ENCODE results near the gene RIT2. TPM values are rescaled to one million over a fixed set of nuclear protein-coding genes. Genes with fewer than 3 reads are reported as not detected.

RIT2 gene
- polyA plus RNA-seq (2012; ENCODE audit: low read depth, missing spikeins), result not detected

GRCh38 chr18:43115076-43115921, at the start of gene RIT2:
Gene RIT2, minus strand, starts transcription at chr18:43115685.
- FAIRE-seq (no peak), DNase-seq (ENCODE audit: insufficient read length, low spot score) (no peak)
- TF ChIP-seq POLR2A (IDR thresholded peaks at IDR 0.05; ENCODE audit: low read depth, low read length) (no peak), SPI1 (IDR thresholded peaks at IDR 0.05; ENCODE audit: low read depth, low read length) (no peak), PAX5 (IDR thresholded peaks at IDR 0.05; ENCODE audit: insufficient read depth, low read length, severe bottlenecking) (no peak), TAF1 (IDR thresholded peaks at IDR 0.05; ENCODE audit: low read depth, low read length) (no peak), POLR2AphosphoS5 (IDR thresholded peaks at IDR 0.05; ENCODE audit: low read depth, low read length) (no peak), POU2F2 (IDR thresholded peaks at IDR 0.05; ENCODE audit: low read depth, low read length) (no peak)

GRCh38 chr18:43161528-43161927, 46.0 kb upstream of the RIT2 start:
- DNase-seq (ENCODE audit: insufficient read length, low spot score) (no peak), FAIRE-seq (no peak)
- TF ChIP-seq POU2F2 (IDR thresholded peaks at IDR 0.05; ENCODE audit: low read depth, low read length), result no peak
- no peak for TF ChIP-seq PAX5 (IDR thresholded peaks at IDR 0.05; ENCODE audit: insufficient read depth, low read length, severe bottlenecking)
- no peak for TF ChIP-seq POLR2AphosphoS5 (IDR thresholded peaks at IDR 0.05; ENCODE audit: low read depth, low read length)
- no peak for TF ChIP-seq SPI1 (IDR thresholded peaks at IDR 0.05; ENCODE audit: low read depth, low read length)
- no peak for TF ChIP-seq TAF1 (IDR thresholded peaks at IDR 0.05; ENCODE audit: low read depth, low read length)
- no peak for TF ChIP-seq POLR2A (IDR thresholded peaks at IDR 0.05; ENCODE audit: low read depth, low read length)

GRCh38 chr18:43160509-43160908, 45.0 kb upstream of the RIT2 start:
- DNase-seq (ENCODE audit: insufficient read length, low spot score), result no peak
- TF ChIP-seq TAF1 (IDR thresholded peaks at IDR 0.05; ENCODE audit: low read depth, low read length) (no peak), POU2F2 (IDR thresholded peaks at IDR 0.05; ENCODE audit: low read depth, low read length) (no peak), SPI1 (IDR thresholded peaks at IDR 0.05; ENCODE audit: low read depth, low read length) (no peak), POLR2A (IDR thresholded peaks at IDR 0.05; ENCODE audit: low read depth, low read length) (no peak), PAX5 (IDR thresholded peaks at IDR 0.05; ENCODE audit: insufficient read depth, low read length, severe bottlenecking) (no peak), POLR2AphosphoS5 (IDR thresholded peaks at IDR 0.05; ENCODE audit: low read depth, low read length) (no peak)
- no peak for FAIRE-seq

GRCh38 chr18:43159926-43160325, 44.4 kb upstream of the RIT2 start:
- DNase-seq (ENCODE audit: insufficient read length, low spot score) (no peak), FAIRE-seq (no peak)
- no peak for TF ChIP-seq TAF1 (IDR thresholded peaks at IDR 0.05; ENCODE audit: low read depth, low read length)
- TF ChIP-seq POU2F2 (IDR thresholded peaks at IDR 0.05; ENCODE audit: low read depth, low read length), result no peak
- TF ChIP-seq POLR2A (IDR thresholded peaks at IDR 0.05; ENCODE audit: low read depth, low read length), result no peak
- TF ChIP-seq PAX5 (IDR thresholded peaks at IDR 0.05; ENCODE audit: insufficient read depth, low read length, severe bottlenecking), result no peak
- no peak for TF ChIP-seq POLR2AphosphoS5 (IDR thresholded peaks at IDR 0.05; ENCODE audit: low read depth, low read length)
- TF ChIP-seq SPI1 (IDR thresholded peaks at IDR 0.05; ENCODE audit: low read depth, low read length), result no peak

- DNase-seq (ENCODE audit: insufficient read length, low spot score), result no peak
These were observed 43.7 kb upstream of the RIT2 start for GRCh38 chr18:43159086-43159770.

GRCh38 chr18:43158381-43158780, 42.9 kb upstream of the RIT2 start:
- FAIRE-seq, result no peak
- no peak for DNase-seq (ENCODE audit: insufficient read length, low spot score)
- no peak for TF ChIP-seq POU2F2 (IDR thresholded peaks at IDR 0.05; ENCODE audit: low read depth, low read length)
- no peak for TF ChIP-seq PAX5 (IDR thresholded peaks at IDR 0.05; ENCODE audit: insufficient read depth, low read length, severe bottlenecking)

More at GRCh38 chr18:43159086-43159770, 43.7 kb upstream of the RIT2 start:
- TF ChIP-seq PAX5 (IDR thresholded peaks at IDR 0.05; ENCODE audit: insufficient read depth, low read length, severe bottlenecking), result no peak
- FAIRE-seq, result no peak

- no peak for DNase-seq (ENCODE audit: insufficient read length, low spot score)
- FAIRE-seq, result no peak
- TF ChIP-seq POU2F2 (IDR thresholded peaks at IDR 0.05; ENCODE audit: low read depth, low read length) (no peak), PAX5 (IDR thresholded peaks at IDR 0.05; ENCODE audit: insufficient read depth, low read length, severe bottlenecking) (no peak), TAF1 (IDR thresholded peaks at IDR 0.05; ENCODE audit: low read depth, low read length) (no peak), POLR2AphosphoS5 (IDR thresholded peaks at IDR 0.05; ENCODE audit: low read depth, low read length) (no peak), POLR2A (IDR thresholded peaks at IDR 0.05; ENCODE audit: low read depth, low read length) (no peak), SPI1 (IDR thresholded peaks at IDR 0.05; ENCODE audit: low read depth, low read length) (no peak)
These were observed 40.4 kb upstream of the RIT2 start for GRCh38 chr18:43155842-43156241.

GRCh38 chr18:43148231-43148630, 32.7 kb upstream of the RIT2 start:
- TF ChIP-seq POLR2A (IDR thresholded peaks at IDR 0.05; ENCODE audit: low read depth, low read length) (no peak), PAX5 (IDR thresholded peaks at IDR 0.05; ENCODE audit: insufficient read depth, low read length, severe bottlenecking) (no peak), TAF1 (IDR thresholded peaks at IDR 0.05; ENCODE audit: low read depth, low read length) (no peak), POU2F2 (IDR thresholded peaks at IDR 0.05; ENCODE audit: low read depth, low read length) (no peak), POLR2AphosphoS5 (IDR thresholded peaks at IDR 0.05; ENCODE audit: low read depth, low read length) (no peak), SPI1 (IDR thresholded peaks at IDR 0.05; ENCODE audit: low read depth, low read length) (no peak)
- FAIRE-seq (no peak), DNase-seq (ENCODE audit: insufficient read length, low spot score) (no peak)

GRCh38 chr18:43141208-43141607, 25.7 kb upstream of the RIT2 start:
- DNase-seq (ENCODE audit: insufficient read length, low spot score), result no peak
- no peak for FAIRE-seq
- TF ChIP-seq POLR2AphosphoS5 (IDR thresholded peaks at IDR 0.05; ENCODE audit: low read depth, low read length), result no peak
- no peak for TF ChIP-seq SPI1 (IDR thresholded peaks at IDR 0.05; ENCODE audit: low read depth, low read length)
- TF ChIP-seq POLR2A (IDR thresholded peaks at IDR 0.05; ENCODE audit: low read depth, low read length), result no peak
- no peak for TF ChIP-seq TAF1 (IDR thresholded peaks at IDR 0.05; ENCODE audit: low read depth, low read length)
- TF ChIP-seq PAX5 (IDR thresholded peaks at IDR 0.05; ENCODE audit: insufficient read depth, low read length, severe bottlenecking), result no peak
- TF ChIP-seq POU2F2 (IDR thresholded peaks at IDR 0.05; ENCODE audit: low read depth, low read length), result no peak

Measured in GM12891 (cell line).